HG03432 (cell line): Measurements from ENCODE around the gene NGFR.
"Not testable (repeated sequence)": the region's sequence is repeated elsewhere in the genome, so short reads cannot be mapped to it uniquely, and the experiment has no call there.

Source experiments
- ATAC-seq: cut with Tn5 transposase; IDR thresholded peaks from one replicate; pipeline ENCODE4 v1.9.1; 2021; ENCODE audit warnings: mild to moderate bottlenecking, moderate library complexity; ENCODE audit not compliant: unreplicated experiment

NGFR gene

GRCh38 chr17:49545007-49545660 is 50.0 kb downstream of the NGFR start:
- ATAC-seq = no peak

- ATAC-seq = no peak
Measured at GRCh38 chr17:49545806-49546545, 50.9 kb downstream of the NGFR start.

GRCh38 chr17:49546546-49547535 is 51.7 kb downstream of the NGFR start:
- no peak for ATAC-seq

GRCh38 chr17:49547566-49547965 is 52.5 kb downstream of the NGFR start:
- no peak for ATAC-seq

- ATAC-seq = no peak
Measured at GRCh38 chr17:49548051-49548505, 53.0 kb downstream of the NGFR start.

- no peak for ATAC-seq
Measured at GRCh38 chr17:49548506-49549310, 53.6 kb downstream of the NGFR start.

- ATAC-seq = no peak
Measured at GRCh38 chr17:49549311-49549605, 54.2 kb downstream of the NGFR start.

GRCh38 chr17:49549691-49550678 is 54.9 kb downstream of the NGFR start:
- ATAC-seq = no peak

- not testable (repeated sequence) for ATAC-seq
Measured at GRCh38 chr17:49550764-49551163, 55.7 kb downstream of the NGFR start.

GRCh38 chr17:49551221-49552069 is 56.4 kb downstream of the NGFR start:
- ATAC-seq = no peak

- no peak for ATAC-seq
Measured at GRCh38 chr17:49552070-49552751, 57.1 kb downstream of the NGFR start.

- ATAC-seq = no peak
Measured at GRCh38 chr17:49553676-49554335, 58.7 kb downstream of the NGFR start.

- no peak for ATAC-seq
Measured at GRCh38 chr17:49554694-49555494, 59.8 kb downstream of the NGFR start.

GRCh38 chr17:49555495-49556222 is 60.6 kb downstream of the NGFR start:
- no peak for ATAC-seq

- ATAC-seq = no peak
Measured at GRCh38 chr17:49556223-49556943, 61.3 kb downstream of the NGFR start.
